OCI-LY7 (cell line): Measurements from ENCODE around the gene PSMG2.

Experiments used
- CTCF ChIP-seq: fragments of 200-600 bp; sonication (generic); conservative IDR thresholded peaks from 2 replicates; pipeline ENCODE4 v1.5.1; 2014; ENCODE audit warnings: mild to moderate bottlenecking, antibody characterized with exemption, low read length, moderate library complexity, mixed read lengths
- EZH2phosphoT487 ChIP-seq: fragments of 200-600 bp; sonication (generic); IDR thresholded peaks from 2 replicates; pipeline ENCODE4 v1.6.1; 2018; ENCODE audit warnings: low read depth, borderline replicate concordance, mild to moderate bottlenecking, mixed run types, antibody characterized with exemption, low read length, moderate library complexity, mixed read lengths

- TF ChIP-seq CTCF = no peak
- no peak for TF ChIP-seq EZH2phosphoT487
Measured at GRCh38 chr18:12750076-12750714, 47.4 kb downstream of the PSMG2 start.
